ENCODE measurements around the gene CELF2. TPM values are rescaled to one million over a fixed set of nuclear protein-coding genes. Genes with fewer than 3 reads are reported as not detected.
A peak's percentile ranks its signal among the peaks of the same experiment; 100 is the strongest.

The CELF2 gene
- total RNA-seq, 1 donor from 2014 or later = 27.5 TPM

GRCh38 chr10:11262494-11263345, 245.0 kb downstream of the CELF2 start:
- Mint-ChIP-seq H3K36me3 (ENCODE audit: low read depth, unreplicated experiment) (peaks cover 10% of the 10 kb centered on the region), H3K9me3 (ENCODE audit: unreplicated experiment) (no peaks in the 10 kb centered on the region), H3K4me1 (ENCODE audit: unreplicated experiment) (peaks cover 15% of the 10 kb centered on the region), H3K4me3 (ENCODE audit: unreplicated experiment) (peak overlapping the region; percentile 23), H3K27ac (ENCODE audit: unreplicated experiment) (no peak overlapping the region), H3K27me3 (ENCODE audit: unreplicated experiment) (peaks cover 2% of the 10 kb centered on the region)
- TF ChIP-seq CTCF (IDR thresholded peaks at IDR 0.05; ENCODE audit: unreplicated experiment) = no peak
- DNase-seq (ENCODE audit: low spot score) = no peak

- no peak overlapping the region for H3K4me3 Mint-ChIP-seq (ENCODE audit: unreplicated experiment)
- peaks cover 5% of the 10 kb centered on the region for H3K36me3 Mint-ChIP-seq (ENCODE audit: low read depth, unreplicated experiment)
- peaks cover 10% of the 10 kb centered on the region for H3K4me1 Mint-ChIP-seq (ENCODE audit: unreplicated experiment)
- no peaks in the 10 kb centered on the region for H3K9me3 Mint-ChIP-seq (ENCODE audit: unreplicated experiment)
- TF ChIP-seq CTCF (IDR thresholded peaks at IDR 0.05; ENCODE audit: unreplicated experiment) = no peak
- no peak overlapping the region for H3K27ac Mint-ChIP-seq (ENCODE audit: unreplicated experiment)
- no peak for DNase-seq (ENCODE audit: low spot score)
- peaks cover 2% of the 10 kb centered on the region for H3K27me3 Mint-ChIP-seq (ENCODE audit: unreplicated experiment)
Observed at GRCh38 chr10:11263767-11264166, 246.1 kb downstream of the CELF2 start.

GRCh38 chr10:11264296-11265048, 246.8 kb downstream of the CELF2 start:
- no peak overlapping the region for H3K4me3 Mint-ChIP-seq (ENCODE audit: unreplicated experiment)
- no peaks in the 10 kb centered on the region for H3K9me3 Mint-ChIP-seq (ENCODE audit: unreplicated experiment)
- H3K27ac Mint-ChIP-seq (ENCODE audit: unreplicated experiment) = no peak overlapping the region
- H3K4me1 Mint-ChIP-seq (ENCODE audit: unreplicated experiment) = peaks cover 10% of the 10 kb centered on the region
- DNase-seq (ENCODE audit: low spot score) = no peak
- peaks cover 5% of the 10 kb centered on the region for H3K36me3 Mint-ChIP-seq (ENCODE audit: low read depth, unreplicated experiment)
- peaks cover 2% of the 10 kb centered on the region for H3K27me3 Mint-ChIP-seq (ENCODE audit: unreplicated experiment)
- TF ChIP-seq CTCF (IDR thresholded peaks at IDR 0.05; ENCODE audit: unreplicated experiment) = no peak

- no peak overlapping the region for H3K4me3 Mint-ChIP-seq (ENCODE audit: unreplicated experiment)
- H3K27ac Mint-ChIP-seq (ENCODE audit: unreplicated experiment) = no peak overlapping the region
- TF ChIP-seq CTCF (IDR thresholded peaks at IDR 0.05; ENCODE audit: unreplicated experiment) = no peak
- peaks cover 2% of the 10 kb centered on the region for H3K27me3 Mint-ChIP-seq (ENCODE audit: unreplicated experiment)
- H3K4me1 Mint-ChIP-seq (ENCODE audit: unreplicated experiment) = peaks cover 14% of the 10 kb centered on the region
- DNase-seq (ENCODE audit: low spot score) = no peak
- no peaks in the 10 kb centered on the region for H3K9me3 Mint-ChIP-seq (ENCODE audit: unreplicated experiment)
- peaks cover 5% of the 10 kb centered on the region for H3K36me3 Mint-ChIP-seq (ENCODE audit: low read depth, unreplicated experiment)
Observed at GRCh38 chr10:11265484-11265883, 247.8 kb downstream of the CELF2 start.

GRCh38 chr10:11266426-11266825, 248.8 kb downstream of the CELF2 start:
- DNase-seq (ENCODE audit: low spot score) = no peak
- no peak for TF ChIP-seq CTCF (IDR thresholded peaks at IDR 0.05; ENCODE audit: unreplicated experiment)
- Mint-ChIP-seq H3K4me1 (ENCODE audit: unreplicated experiment) (peaks cover 14% of the 10 kb centered on the region), H3K4me3 (ENCODE audit: unreplicated experiment) (no peak overlapping the region), H3K9me3 (ENCODE audit: unreplicated experiment) (no peaks in the 10 kb centered on the region), H3K27me3 (ENCODE audit: unreplicated experiment) (peaks cover 2% of the 10 kb centered on the region), H3K36me3 (ENCODE audit: low read depth, unreplicated experiment) (peaks cover 5% of the 10 kb centered on the region), H3K27ac (ENCODE audit: unreplicated experiment) (no peak overlapping the region)
